ENCODE data around the gene MEF2A.

Gene MEF2A

GRCh38 chr15:99564221-99565048 lies 1.3 kb upstream of the MEF2A start:
- DNase-seq: peak; percentile 95

- no peak for DNase-seq
These were observed 810 bp upstream of the MEF2A start for GRCh38 chr15:99565049-99565298.

GRCh38 chr15:99566157-99566897 lies 543 bp downstream of the MEF2A start:
- peak; percentile 37 for DNase-seq

- DNase-seq: peak; percentile 57
These were observed 3.0 kb downstream of the MEF2A start for GRCh38 chr15:99568625-99569352.

- DNase-seq: no peak
These were observed 5.5 kb downstream of the MEF2A start for GRCh38 chr15:99571299-99571698.

GRCh38 chr15:99574048-99574447 lies 8.3 kb downstream of the MEF2A start:
- DNase-seq: no peak

GRCh38 chr15:99574502-99574901 lies 8.7 kb downstream of the MEF2A start:
- no peak for DNase-seq

GRCh38 chr15:99578809-99579208 lies 13.0 kb downstream of the MEF2A start:
- no peak for DNase-seq

- DNase-seq: no peak
These were observed 14.3 kb downstream of the MEF2A start for GRCh38 chr15:99580076-99580475.

- DNase-seq: no peak
These were observed 16.8 kb downstream of the MEF2A start for GRCh38 chr15:99582508-99582960.

GRCh38 chr15:99584081-99584600 lies 18.4 kb downstream of the MEF2A start:
- DNase-seq: peak; percentile 44

GRCh38 chr15:99586121-99586520 lies 20.3 kb downstream of the MEF2A start:
- no peak for DNase-seq

- DNase-seq: no peak
These were observed 24.0 kb downstream of the MEF2A start for GRCh38 chr15:99589801-99590200.

GRCh38 chr15:99590913-99591646 lies 25.3 kb downstream of the MEF2A start:
- DNase-seq: no peak

- no peak for DNase-seq
These were observed 26.5 kb downstream of the MEF2A start for GRCh38 chr15:99592145-99592791.

- peak; percentile 34 for DNase-seq
These were observed 27.3 kb downstream of the MEF2A start for GRCh38 chr15:99593070-99593469.

- DNase-seq: no peak
These were observed 29.1 kb downstream of the MEF2A start for GRCh38 chr15:99594916-99595315.

- no peak for DNase-seq
These were observed 32.5 kb downstream of the MEF2A start for GRCh38 chr15:99598296-99598695.

- no peak for DNase-seq
These were observed 38.0 kb downstream of the MEF2A start for GRCh38 chr15:99603828-99604227.

GRCh38 chr15:99604865-99605264 lies 39.1 kb downstream of the MEF2A start:
- no peak for DNase-seq

GRCh38 chr15:99605490-99605931 lies 39.7 kb downstream of the MEF2A start:
- DNase-seq: no peak

- DNase-seq: peak; percentile 15
These were observed 40.2 kb downstream of the MEF2A start for GRCh38 chr15:99605990-99606389.
